Hematopoietic multipotent progenitor cell treated with erythropoietin and hydrocortisone succinate and interleukin-3 and kit ligand, for 4 days (in vitro differentiated cells): ENCODE measurements around the gene INTS2.
"Not testable (repeated sequence)": the region's sequence is repeated elsewhere in the genome, so short reads cannot be mapped to it uniquely, and the experiment has no call there.

Source experiments
- DNase-seq: peaks from one replicate; pipeline ENCODE4 v3.0.0-alpha.2; 2015

INTS2 gene

GRCh38 chr17:61848247-61848646 is 79.5 kb downstream of the INTS2 start:
- no peak for DNase-seq

DNA sequence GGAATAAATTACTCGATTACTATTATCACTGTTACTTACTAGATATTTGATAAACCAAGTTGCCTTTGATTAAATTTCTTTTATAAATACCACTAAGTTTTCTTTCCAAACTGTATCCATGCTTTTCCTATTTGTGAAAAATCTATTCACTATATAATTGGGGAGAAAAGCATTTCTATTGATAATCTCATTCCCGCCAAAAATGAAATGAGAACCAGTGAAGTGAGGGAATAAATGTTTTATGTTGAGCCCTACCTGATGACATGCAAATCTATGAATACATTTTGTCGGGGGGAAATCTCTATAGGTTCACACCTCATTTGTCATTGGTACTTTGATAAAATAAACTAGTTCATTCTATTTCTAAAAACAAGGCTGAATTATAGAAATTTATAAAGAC is 80.1 kb downstream of the INTS2 start:
- DNase-seq: no peak

GRCh38 chr17:61846761-61847375 is 80.9 kb downstream of the INTS2 start:
- no peak for DNase-seq

- DNase-seq: no peak
Measured at GRCh38 chr17:61846088-61846487, 81.7 kb downstream of the INTS2 start.

DNA sequence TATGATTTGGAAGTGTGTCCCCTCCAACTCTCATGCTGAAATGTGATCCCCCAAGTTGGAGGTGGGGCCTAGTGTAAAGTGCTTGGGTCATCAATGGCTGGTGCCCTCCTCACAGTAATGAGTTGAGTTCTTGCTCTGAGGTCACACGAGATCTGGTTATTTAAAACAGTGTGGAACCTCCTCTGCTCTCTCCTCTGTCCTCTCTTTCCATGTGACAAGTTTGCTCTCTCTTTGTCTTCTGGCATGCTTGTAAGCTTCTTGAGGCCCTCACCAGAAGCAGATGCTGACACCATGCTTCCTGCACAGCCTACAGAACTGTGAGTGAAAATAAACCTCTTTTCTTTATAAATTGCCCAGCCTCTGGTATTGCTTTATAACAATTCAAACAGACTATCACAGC is 84.3 kb downstream of the INTS2 start:
- DNase-seq: no peak

DNA sequence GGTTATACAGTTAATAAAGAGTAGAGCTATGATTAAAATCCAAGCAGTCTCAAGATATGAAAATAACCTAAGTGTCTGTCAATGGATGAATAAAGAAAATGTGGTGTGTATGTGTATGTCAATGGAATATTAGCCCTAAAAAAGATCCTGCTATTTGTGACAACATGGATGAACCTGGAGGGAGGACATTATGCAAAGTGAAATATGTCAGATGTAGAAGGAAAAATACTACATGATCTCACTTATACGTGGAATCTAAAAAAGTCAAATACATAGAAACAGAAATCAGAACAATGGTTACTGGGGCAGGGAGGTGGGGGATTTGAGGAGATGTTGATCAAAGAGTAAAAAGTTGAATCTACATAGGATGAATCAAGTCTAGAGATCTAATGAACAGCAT is 84.9 kb downstream of the INTS2 start:
- DNase-seq: no peak

DNA sequence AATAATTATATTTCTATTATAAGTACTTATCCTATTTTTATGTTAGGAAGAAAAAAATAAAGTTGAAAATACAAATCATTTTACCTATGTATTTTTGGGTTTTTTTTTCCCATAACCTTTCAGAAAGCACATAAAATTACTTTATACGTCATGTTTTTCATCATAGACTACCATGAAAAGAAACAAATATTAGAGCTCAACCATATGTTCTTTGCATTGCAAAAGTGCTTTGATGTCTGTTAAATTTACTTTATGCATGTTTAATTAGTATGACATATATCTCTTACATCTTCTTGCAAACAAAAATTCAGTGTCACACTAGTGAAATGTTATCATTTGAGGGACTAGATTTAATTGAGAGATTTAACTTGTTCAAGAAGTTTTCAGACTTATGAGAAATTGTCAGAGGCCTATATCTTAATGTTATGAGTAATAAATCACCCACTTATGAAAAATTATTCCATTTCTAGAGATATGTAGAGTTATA is 88.4 kb downstream of the INTS2 start:
- DNase-seq: no peak

DNA sequence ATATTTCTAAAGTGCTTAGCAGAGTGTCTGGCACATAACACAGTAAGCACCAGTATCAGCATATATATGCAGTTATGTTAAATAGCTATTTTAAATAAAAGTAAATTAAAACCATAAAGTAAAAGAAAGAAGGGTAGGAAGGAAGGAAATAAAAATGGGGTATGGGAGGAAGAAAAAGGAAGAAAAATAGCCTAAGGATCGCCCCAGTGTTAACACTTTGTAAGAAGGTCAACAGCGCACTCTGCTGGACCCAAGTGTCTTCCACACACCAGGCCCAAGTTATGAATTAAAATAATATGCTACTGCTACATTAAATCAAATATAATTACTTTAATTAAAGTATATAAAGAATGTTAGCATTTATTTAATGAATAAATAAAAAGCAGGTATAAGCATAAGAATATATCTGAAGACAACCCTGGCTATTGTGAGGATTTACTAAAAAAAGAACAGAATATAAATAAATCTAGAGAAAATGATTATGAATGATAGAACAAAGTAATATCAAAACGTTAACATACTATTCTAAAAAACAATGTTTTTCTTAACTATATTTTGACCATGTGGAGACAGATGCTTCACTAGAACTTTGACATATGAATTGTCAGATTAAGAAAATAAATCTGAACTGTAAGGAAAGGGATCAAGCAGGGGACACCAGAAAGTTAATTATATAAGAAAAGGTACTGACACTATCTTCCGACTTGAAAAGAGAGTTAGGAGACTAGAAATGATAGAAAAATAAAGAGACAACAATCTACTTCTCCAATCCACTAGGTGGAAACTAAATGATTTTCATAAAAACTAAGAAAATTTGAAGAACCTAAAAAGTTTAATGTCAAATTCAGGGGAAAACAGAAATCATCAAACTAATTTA is 90.4 kb downstream of the INTS2 start:
- peak; percentile 88 for DNase-seq

DNA sequence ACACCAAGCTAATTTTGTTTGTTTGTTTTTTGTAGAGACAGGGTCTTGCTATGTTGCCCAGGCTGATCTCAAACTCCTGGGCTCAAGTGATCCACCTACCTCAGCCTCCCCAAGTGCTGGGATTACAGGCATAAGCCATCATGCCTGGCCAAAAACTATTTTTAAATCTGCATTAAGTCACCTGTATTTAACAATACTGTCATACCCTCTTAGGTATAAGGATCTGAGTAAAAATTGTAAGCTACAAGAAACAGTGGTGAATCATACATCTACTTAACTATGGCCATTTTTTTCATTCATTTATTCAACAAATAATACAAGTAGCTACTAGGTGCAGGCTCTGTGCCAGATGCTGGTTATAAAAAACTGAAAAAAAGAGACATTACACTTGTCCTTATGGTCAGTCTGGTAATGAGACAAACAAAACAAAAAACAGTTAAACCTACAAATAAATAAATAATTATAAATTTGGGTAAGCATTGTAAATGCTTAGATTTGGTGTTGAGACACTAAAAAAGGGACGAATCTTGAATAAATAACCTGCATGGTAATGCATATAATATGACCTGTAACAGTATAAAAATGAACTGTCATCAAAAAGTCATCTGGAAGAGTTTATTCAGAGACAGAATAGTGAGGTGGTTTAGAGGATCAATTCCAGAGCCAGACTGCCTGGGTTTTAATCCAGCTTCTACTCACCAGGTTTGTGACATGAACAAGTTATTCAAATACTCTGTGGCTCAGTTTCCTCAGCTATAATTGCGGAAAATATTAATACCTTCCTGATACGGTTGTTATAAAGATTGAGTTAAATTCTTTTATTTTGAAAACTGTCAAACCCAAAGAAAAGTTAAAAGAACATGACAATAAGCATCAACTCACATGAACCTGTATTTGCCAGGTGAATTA is 91.3 kb downstream of the INTS2 start:
- DNase-seq: no peak

GRCh38 chr17:61835606-61836005 is 92.2 kb downstream of the INTS2 start:
- no peak for DNase-seq

DNA sequence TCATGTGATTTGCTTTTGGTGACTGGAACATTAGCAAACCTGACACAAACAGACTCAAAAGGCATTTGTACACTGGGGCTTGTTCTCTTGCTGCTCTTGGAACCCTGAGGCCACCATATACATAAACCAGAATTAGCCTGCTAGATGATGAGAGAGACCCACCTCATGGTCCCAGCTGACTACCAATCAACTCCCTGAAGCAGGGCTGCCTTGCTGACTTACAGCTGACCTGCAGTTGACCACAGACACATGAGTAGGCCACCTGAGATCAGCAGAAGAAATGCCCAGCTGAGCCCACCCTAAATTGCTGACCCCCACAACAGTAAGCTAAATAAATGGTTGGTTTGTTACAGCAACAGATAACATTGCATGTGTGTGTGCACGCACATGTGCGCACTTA is 93.2 kb downstream of the INTS2 start:
- no peak for DNase-seq

DNA sequence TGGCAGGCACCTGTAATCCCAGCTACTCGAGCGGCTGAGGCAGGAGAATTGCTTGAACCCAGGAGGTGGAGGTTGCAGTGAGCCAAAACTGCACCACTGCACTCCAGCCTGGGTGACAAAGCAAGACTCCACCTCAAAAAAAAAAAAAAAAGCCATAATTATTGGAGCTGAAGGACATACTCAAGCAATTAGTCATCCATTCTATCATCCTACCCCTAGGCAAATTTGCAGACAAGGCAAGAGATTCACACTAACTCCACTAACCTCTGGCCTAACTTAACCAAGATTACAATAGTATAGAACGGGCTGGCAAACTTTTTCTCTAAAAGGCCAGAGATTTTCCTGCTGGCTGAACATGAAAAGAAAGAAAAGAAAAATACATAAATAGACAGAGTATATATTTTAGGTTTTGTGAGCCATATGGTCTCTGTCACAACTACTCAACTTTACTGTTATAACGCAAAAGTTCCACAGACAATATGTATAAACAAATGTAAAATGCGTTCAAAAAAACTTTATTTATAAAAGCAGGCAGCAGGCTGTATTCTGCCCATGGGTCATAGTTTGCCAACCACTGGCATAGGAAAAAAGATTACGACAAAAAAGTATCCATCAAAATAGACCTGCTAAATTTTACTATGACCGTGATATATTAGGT is 94.1 kb downstream of the INTS2 start:
- no peak for DNase-seq

DNA sequence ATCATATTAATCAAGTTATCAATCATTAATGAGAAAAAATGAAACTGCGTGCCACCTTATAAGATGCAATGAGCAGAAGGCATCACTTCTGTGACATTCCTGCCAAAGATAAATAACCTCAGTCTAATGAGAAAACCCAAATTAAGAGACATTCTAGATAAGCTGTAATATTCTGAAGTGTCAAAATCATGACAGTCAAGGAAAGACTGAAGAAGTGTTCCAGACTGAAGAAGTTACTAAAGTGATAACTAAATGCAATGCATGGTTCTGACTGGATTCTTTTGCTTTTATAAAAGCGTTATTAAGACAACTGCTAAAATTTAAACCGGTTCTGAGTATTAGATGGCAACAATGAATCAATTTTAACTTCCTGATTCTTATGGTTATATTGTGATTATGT is 95.3 kb downstream of the INTS2 start:
- DNase-seq: no peak

- DNase-seq: no peak
Measured at GRCh38 chr17:61831099-61831498, 96.7 kb downstream of the INTS2 start.

DNA sequence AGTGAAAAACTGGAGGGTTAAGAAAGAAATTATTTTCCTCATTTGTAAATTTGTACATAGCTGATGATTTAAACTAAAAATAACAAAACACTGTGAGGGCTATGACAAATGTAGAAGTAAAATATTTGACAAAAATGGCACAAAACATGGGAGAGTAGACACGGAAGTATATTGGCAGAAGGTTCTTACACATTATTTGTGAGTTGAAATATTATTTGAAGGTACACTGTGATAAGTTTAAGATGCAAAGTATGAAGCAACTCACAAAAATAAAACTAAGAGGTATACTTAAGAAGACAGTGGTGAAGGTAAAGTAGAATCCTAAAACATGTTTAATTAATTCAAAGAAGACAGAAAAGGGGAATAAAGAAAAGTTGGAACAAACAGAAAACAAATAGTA is 99.1 kb downstream of the INTS2 start:
- DNase-seq: no peak

- DNase-seq: no peak
Measured at GRCh38 chr17:61827649-61828395, 100.0 kb downstream of the INTS2 start.

DNA sequence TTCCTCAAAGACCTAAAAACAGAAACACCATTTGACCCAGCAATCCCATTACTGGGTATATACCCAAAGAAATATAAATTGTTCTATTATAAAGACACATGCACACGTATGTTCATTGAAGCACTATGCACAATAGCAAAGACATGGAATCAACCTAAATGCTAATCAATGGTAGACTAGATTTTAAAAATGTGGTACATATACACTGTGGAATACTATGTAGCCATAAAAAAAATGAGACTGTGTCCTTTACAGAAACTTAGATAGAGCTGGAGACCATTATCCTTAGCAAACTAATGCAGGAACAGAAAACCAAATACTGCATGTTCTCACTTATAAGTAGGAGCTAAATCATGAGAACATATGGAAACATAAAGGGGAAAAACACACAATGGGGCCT is 100.9 kb downstream of the INTS2 start:
- DNase-seq: not testable (repeated sequence)

- DNase-seq: not testable (repeated sequence)
Measured at GRCh38 chr17:61826198-61826597, 101.6 kb downstream of the INTS2 start.

DNA sequence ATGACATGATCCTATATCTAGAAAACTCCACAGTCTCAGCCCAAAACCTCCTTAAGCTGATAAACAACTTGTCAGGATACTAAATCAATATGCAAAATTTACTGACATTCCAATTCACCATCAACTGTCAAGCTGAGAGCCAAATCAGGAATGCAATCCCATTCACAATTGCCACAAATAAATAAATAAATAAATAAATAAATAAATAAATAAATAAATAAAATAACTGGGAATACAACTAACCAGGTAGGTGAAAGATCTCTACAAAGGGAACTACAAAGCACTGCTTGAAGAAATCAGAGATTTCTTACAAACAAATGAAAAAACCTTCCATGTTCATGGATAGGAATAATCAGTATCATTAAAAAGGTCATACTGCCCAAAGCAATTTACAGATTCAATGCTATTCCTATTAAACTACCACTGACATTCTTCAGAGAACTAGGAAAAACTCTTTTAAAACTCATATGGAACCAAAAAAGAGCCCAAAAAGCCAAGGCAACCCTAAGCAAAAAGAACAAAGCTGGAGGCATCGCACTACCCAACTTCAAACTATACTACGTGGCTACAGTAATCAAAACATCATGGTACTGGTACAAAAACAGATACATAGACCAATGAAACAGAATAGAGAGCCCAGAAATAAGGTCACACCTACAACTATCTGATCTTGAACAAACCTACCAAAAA is 102.2 kb downstream of the INTS2 start:
- no peak for DNase-seq

DNA sequence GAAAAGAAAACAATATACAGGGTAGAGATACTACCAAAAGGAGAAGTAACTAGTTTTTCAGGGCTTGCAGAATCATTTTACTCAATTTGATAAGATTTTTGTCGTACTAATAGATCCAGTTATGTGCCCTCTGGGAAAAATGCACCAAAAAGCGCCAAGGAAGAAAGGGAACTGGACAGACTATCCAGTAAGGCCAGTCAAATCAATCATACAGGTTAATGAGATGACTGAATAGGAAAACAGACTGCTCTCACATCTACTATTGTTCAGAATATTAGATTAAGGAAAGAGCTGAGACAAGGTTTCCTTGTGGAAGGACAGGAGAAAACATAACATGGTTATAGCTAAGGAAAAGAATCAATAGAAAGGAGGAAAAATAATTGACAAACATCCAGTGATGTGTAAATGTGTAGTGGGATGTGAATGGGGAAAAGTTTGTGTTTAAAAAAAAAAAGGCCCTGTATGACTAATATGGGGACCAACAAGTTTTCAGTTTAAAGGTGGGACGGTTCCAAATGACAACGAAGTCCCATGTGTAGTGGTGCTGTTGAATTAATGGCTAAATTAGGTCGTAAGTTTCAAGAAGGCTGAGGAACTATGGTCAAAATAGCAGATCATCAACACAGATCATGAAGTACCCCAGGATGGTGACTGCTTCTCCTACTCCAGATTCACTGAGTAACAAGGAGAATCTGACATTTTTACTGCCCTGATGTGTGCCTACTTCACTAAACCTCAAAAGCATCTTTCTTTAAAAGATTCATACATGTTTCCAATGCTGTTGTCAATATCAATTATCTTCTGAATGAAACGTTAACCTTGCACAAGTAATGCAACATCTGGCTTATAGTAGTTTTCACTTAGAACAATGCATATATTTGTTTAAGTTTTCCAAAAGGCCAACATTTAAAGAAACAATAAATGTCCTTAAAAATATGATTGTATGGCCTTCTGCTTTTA is 105.2 kb downstream of the INTS2 start:
- no peak for DNase-seq
